ENCODE data around the gene MANSC4.

MANSC4 gene

DNA sequence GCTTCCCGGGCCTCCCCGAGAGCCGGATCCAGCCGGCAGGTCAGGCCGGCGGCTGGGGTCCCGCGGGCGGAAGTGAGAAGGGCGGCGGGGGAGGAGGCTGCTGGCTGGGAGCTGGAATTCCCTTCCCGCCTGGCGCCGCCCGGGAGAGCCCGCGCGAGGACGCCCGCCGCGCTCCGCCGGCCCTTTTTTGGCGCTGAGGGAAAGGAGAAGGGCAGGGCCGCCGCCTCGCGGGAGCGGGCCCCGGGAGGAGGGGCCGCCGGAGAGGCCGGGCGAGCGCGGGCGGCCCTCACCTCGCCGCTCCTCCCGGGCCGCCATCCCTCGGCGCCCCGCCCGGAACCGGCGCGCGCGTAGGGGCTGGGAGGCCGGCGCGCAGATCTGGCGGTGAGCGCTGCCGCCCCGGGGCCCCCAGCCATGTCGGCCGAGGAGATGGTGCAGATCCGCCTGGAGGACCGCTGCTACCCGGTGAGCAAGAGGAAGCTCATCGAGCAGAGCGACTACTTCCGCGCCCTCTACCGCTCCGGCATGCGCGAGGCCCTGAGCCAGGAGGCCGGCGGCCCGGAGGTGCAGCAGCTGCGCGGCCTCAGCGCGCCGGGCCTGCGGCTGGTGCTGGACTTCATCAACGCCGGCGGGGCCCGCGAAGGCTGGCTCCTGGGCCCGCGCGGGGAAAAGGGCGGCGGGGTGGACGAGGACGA is at the start of gene MANSC4, which contains the start of gene KLHL42:
TSS of gene MANSC4 (minus strand) at position 317 of the 692 bp plus-strand sequence. CDS start 8,960 bp downstream, outside the sequence.
TSS of gene KLHL42 (plus strand) at position 314 of the 692 bp plus-strand sequence. CDS start at position 412, 98 bp downstream.
- intact Hi-C loops (cut with DNase I) = loop anchor here (2.0 kb wide), 1 partner anchor 69 kb away; the partner anchor contains the start of gene MRPS35

DNA sequence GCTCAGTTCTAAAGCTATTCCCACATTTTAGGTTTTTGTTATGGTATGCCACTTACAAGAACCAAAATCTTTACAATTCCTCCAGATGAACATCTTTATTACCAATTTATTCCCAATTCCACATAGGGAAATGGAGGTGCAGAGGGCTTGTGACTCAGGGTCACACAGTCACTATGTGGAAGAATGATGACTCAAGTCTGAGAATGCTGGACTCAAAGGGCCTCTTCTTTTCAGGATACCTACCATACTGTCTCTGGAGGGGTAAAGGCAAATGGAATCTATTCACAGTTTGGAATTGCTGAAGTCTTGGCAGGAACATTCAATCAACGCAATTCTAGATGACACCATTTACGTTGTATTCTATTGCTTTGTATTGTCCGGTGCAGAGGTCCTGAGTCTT is 48.2 kb upstream of the MANSC4 start:
- intact Hi-C loops (cut with DNase I) = no loop called here
- no peak for DNase-seq

More for the DNA sequence above, at the start of gene MANSC4, which contains the start of gene KLHL42:
- DNase-seq = peak; percentile 58 to 94 (median 62)

DNA sequence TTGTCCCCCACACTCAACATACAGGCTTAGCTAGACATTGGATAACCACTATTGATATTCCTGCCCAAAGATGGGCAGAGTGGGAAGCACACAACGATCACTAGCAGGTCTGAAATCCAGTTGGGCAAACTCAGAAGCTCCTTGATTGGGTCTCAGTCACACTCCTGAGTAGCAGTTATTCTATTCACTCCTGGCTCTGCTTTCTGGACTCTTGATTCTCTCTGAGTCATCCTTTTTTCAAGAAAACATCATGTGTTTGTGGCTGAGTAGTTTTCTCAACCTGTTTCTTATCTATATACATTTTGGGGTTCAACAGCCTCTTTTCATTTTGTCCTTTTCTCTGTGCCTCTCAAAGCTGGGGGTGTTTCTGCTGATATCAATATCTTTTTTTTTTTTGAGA is 46.0 kb upstream of the MANSC4 start:
- no peak for DNase-seq
- intact Hi-C loops (cut with DNase I) = no loop called here

DNA sequence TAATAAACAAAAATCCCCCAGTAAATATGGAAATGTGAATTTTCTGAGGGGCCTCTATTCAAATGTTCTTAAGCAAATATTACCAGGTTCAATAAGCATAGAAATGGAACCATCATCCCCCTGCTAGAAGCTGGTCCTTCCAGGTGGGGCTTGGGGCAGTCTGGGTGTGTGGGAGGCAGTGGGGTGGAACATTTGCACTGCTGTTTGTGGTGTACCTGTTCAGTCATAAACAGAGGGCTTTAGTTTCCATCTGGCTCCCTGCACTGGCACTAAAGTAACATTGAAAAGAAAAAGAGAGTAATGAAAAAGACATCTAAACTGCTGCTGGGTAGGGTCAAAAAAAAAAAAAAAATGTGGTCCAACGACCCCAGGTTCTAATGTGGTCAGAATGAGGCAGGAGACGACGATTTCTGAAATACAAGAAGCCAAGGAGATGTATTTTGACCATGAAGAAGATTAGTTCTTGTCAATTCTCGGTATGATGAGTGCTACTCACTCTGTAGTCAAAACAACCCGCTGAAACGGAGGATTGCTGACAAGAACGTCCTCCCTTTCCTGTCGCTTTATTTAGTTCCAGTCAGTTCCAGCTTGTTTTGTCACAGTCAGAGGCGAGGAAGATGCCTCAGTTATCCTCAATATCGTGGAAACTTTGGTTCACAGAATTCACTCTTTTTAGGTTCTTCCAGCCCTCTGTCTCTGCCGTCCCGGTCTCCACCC is 44.2 kb upstream of the MANSC4 start:
- no peak for DNase-seq
- intact Hi-C loops (cut with DNase I) = no loop called here

DNA sequence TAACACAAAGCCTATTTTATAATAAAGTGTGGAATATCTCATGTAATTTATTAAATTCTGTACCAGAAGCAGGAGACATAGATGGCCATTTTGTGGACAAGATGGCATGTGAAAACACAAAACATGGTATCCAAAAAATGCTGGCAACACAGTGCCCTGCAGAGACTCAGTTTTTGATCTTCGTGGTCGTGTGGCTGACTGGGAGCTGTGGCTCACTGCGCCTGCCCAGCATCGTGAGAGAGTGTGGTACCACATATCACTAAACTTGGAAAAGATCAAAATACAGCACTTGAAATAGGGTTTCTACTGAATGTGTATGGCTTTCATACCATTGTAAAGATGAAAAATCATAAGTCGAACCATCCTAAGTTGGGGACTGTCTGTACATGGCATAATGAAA is 43.0 kb upstream of the MANSC4 start:
- DNase-seq = no peak
- intact Hi-C loops (cut with DNase I) = no loop called here

DNA sequence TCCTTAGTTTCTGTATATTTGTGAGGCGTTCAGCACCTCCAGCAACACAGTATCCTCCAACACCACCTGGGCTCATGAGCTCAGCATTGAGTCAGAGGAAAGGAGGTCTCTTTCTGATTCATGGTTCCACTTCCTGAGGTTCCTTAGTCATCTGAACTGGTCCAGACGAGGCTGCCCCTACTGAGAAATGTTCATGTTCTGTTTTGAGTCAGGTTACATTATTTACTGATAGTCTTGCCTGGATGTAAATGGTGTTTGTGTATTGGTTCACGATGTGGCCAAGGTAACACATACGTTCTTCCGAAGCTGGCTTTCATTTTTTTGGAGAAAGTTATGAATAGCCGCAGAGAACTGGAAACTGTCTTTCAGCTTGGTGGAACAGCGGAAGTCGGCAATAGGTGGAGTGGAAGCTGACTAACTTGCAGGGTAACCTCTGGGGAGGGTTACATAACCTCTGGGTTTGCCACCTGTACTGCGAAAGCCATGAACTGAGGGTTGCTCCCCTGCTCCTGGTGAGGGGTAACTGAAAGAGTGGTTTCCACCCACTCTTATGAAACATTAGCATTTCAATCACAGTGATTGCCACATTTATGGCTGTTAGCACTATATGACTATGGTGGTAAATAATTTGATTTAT is 42.2 kb upstream of the MANSC4 start:
- no peak for DNase-seq
- intact Hi-C loops (cut with DNase I) = no loop called here

DNA sequence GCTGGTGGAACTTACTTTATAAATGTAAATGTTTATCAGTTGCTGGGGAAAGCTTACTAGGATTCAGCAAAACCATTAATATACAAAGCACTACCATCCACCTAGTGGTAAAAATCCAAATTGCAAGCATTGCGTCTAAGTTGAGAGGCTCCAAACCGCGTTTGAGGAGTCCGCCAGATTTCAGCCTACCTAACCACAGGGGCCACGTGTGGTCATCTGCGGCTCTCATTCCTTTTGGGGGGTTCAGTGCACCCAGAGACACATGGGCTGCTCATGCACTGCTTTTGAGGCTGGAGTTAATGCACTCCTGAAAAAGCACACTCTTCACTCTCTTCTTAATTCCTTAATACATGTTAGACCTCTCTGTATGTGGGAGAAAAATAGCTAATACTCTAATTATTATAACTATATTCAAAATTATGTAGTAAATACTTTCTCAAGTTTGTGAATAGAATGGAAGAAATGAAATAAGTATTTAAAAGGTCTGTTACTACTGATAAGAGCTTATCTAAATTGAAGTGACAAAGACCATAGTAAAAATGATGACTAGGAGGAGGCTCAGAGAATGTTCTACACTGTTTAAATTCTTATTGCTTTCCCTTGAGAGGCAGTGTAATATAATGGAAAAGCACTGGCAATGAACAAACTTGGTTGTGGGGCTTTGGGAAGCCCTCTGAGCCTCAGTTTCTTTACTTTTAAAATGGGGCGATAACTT is 41.4 kb upstream of the MANSC4 start:
- intact Hi-C loops (cut with DNase I) = loop anchor here (1.0 kb wide), 1 partner anchor 88 kb away; no protein-coding TSS in a partner anchor
- DNase-seq = peak in 1 of 10 donors; percentile 33

DNA sequence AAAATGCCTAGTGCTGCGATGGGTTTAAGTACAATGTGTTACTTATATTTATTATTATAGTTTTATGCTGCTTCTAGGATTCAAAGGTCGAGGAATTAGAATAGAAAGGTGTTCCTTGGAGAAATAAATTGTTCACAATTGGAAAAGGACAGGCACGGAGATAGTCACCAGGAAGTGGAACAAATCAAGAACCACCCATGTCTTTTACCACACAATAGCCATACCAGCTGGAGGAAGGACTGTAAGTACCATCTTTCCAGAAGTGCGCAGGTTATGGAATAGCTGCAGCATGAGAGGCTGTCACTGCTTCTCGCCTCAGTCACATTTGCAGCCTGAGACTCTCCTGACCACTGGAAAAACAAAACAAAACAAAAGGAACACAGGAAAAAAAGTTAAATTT is 40.5 kb upstream of the MANSC4 start:
- intact Hi-C loops (cut with DNase I) = no loop called here

DNA sequence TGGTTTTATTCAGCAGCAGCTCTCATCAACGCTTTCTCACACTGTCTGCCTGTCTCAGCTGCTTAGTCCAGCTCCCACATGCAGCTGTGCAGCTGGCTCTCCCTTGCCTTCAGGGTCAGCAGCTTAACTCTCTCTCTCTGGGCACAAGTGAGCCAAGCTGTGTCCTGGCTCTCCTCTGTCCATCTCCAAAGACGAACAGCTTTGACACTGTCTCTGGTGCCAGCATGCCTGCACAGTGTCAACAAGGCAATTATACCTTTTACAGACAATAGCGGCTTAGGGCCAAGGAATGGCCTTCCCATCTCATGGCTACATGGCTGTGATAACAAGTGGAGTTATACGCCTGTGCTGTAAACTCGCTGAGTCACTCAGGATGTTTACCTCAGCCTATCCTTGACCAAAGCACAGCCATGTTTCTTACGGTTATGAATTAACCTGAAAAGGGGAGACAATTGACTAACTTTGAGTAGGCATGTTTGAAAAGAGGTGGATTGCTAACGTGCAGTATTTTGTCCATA is 38.4 kb upstream of the MANSC4 start:
- no peak for DNase-seq
- intact Hi-C loops (cut with DNase I) = no loop called here

More for the DNA sequence above, 40.5 kb upstream of the MANSC4 start:
- no peak for DNase-seq

DNA sequence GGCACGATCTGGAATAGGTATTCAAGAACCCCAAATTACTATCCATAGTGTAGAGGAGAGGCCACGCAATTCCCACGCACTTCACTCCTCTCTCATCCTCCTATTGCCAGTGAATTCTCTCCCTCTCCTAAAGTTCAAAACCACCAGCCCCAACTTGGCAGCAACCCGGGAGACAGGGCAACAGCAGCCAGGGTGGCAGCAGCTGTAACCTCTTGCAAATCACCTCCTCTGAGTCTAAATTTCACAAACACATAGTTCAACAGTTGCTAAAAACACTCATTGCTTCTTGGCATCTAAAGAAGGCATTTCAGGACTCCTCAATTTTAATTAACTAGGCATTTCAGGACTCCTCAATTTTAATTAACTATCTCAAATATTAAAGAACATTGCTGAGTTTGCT is 37.7 kb upstream of the MANSC4 start:
- no peak for DNase-seq

DNA sequence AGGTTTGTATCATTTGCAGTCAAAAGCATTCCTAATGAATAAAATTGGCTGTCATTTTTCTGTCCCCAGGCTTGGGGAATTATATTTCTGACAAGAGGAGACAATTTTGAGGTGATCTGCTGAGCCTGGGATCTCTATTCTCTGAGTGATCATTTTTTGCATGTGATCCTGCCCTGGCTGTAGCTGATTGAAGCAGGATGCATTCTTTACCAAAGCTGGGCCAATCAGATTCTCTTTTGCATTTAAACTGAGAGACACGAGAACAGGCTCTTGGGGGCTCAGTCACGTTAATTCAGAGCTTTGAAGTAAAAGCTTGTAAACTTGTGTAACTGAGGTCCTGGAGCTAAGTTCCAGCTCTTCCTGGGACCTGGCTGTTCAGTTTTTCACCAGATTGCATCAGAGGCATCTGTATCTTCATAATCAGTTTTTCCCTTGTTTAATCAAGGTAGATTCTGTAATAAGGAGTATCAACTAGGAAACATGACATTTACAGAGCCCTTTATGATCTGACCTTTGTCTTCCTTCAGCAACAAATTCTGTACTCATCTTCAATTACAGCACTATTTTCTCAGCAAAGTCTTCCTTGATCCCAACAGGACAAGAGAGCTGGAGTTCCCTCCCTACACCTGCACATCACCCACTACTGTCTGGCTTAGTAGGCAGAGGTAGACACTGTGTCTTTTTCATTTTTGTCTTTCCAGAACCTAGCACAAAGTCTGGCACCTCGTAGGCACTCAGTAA is 35.0 kb upstream of the MANSC4 start:
- intact Hi-C loops (cut with DNase I) = no loop called here

More for the DNA sequence above, 37.7 kb upstream of the MANSC4 start:
- intact Hi-C loops (cut with DNase I) = no loop called here

DNA sequence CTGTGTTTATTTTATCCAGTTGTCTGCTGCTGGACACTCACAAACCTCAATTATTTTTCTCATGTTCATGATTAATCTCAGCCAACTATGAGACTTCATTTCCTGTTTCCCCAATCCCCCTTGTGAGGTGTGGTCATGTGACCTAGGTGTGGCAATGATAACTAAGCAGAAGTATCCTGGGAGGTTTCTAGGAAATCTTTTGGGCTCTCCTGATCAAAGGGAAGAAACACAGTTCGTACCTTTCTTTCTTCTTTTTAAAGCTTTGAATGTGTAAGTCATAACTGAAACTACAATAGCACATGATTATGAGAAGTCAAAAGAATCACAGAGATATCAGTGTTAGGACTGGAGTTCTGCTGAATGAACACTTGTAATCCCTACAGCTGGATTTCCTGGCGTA is 34.4 kb upstream of the MANSC4 start:
- intact Hi-C loops (cut with DNase I) = no loop called here

More for the DNA sequence above, 35.0 kb upstream of the MANSC4 start:
- no peak for DNase-seq

DNA sequence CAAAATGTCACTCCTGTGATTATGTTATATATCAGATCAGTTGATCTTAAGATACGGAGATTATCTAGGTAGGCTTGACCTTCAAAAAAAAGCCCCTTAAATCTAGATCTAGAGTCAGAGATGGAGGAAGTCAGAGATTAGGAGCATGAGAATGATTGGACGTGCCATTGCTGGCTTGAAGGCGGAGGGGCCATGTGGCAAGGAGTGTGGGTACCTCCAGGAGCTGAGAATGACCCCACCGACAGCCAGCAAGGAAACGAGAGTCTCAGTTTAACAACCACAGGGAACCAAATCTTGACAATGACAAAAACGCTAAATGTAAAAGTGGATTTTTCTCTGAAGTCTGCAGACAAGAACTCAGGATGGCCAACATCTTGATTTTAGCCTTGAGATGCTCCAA is 32.5 kb upstream of the MANSC4 start:
- intact Hi-C loops (cut with DNase I) = no loop called here

More for the DNA sequence above, 34.4 kb upstream of the MANSC4 start:
- DNase-seq = no peak

DNA sequence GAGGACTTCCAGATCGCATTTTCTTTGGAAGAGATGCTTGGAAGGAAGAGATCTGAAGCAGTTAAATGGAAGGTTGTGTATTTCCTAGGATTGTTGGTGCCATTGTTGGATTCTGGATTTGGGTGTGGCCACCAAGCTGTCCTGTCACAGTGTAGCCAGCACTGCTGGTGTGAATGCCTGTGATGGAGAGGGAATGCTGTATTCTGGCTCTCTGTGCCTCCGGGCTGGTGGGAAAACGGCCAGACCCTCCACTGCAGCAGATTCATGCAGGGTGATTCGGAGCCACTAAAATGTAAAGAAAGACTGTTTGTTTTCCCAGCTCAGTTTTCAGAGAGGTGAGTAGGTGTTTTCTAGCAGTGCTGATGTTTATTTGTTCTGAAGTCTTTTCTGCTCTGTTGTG is 30.7 kb upstream of the MANSC4 start:
- intact Hi-C loops (cut with DNase I) = no loop called here
- DNase-seq = no peak

More for the DNA sequence above, 32.5 kb upstream of the MANSC4 start:
- no peak for DNase-seq

DNA sequence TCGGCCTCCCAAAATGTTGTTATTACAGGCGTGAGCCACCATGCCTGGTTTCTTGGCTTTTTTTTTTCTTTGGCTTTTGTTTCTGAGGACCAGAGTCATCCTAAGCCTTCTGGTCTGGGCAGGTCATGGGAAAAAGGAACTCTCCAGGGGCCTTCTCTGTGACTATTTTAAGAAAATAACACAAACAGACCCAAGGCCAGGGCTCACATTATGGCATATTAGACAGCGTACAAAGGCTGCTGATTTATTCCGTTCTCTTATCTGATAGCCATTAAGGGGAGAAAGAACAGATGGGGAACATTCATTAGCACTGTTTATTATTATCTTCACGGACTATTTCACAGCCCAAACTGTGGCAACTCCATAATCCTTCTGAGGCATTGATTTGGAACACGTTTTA is 28.8 kb upstream of the MANSC4 start:
- intact Hi-C loops (cut with DNase I) = no loop called here
- DNase-seq = no peak

DNA sequence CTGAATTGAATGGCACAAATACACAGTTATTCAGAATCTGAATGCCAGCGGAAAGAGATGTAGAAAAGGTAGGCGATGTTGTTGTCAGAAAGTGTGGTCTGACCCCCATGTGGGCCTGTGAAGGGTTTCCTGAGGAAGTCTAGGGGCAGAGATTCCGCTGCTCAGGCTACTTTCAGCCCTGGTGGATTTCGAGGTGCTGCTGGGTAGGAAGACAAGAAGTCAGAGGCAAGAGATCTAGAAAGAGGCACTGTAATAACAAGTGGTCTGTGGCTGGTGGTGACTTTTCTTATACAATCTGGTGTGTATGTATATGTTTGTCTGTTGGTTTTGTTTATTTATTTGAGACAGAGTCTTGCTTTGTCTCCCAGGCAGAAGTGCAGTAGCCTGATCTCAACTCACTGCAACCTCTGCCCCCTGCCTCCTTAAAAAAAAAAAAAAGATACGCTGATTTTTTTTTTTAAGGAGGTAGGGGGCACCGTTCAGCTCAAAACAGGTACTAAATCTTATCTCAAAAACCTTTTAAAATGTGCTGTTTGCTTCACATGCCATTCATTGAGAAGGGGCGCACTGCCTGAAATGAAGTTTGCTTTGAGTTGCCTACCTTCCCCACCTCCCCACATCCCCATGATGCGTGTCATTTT is 27.1 kb upstream of the MANSC4 start:
- intact Hi-C loops (cut with DNase I) = no loop called here
- no peak for DNase-seq

DNA sequence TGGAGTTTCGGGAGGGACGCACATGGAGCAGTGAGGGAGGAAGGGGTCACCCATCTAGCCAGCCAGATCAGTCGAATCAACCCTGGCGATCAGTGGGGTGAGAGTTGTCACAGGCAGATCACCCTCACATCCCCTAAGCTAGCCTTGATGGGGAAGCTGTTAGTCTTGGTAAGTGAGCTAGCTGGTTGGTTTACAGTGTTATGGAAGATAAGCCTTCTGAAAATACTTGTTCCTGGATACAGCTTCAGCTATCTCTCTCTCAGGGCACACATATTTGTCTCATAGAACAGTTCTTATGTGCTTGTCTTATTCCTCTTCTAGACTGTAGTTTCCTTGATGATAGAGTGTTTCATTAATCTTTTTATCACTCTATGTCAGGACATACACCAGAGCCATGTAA is 26.2 kb upstream of the MANSC4 start:
- DNase-seq = no peak
- intact Hi-C loops (cut with DNase I) = no loop called here

DNA sequence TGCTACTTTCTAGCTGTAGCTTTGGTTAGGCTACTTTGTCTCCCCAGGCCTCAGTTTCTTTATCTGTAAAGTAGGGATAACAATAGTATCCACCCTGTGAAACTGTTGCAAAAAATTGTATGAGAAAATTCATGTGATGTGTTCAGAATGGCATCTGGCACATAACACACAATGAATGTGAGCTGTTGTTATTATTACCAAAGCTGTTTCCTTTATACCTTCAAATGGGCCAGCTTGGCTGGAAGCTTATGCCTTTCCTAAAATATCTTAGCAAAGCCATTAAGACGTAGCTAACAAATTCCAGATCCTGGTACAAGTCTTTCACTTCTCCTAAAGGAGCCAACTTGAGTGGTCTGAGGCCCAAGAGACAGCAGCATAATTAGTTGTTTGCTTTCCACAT is 25.2 kb upstream of the MANSC4 start:
- intact Hi-C loops (cut with DNase I) = no loop called here
- no peak for DNase-seq

DNA sequence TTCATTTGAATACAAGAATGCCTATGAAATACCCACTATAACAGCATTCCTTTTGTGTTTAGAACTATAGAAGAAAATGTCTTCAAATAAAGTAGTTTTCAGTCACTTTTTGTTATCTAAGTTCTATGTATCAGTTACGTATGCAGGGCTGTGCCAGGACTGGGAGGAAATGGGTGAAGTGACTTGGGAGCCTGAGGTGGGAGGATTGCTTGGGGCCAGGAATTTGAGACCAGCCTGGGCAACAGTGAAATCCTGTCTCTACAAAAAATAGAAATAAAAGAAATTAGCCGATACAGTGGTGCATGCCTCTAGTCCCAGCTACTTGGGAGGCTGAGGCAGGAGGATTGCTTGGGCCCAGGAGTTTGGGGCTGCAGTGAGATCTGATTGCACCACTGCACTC is 22.9 kb upstream of the MANSC4 start:
- no peak for DNase-seq
- intact Hi-C loops (cut with DNase I) = no loop called here

All from posterior cingulate gyrus (tissue), 11 donors.